Nephron (organoid): Measurements from ENCODE around the gene PGM2L1.

ENCODE experiments used
- H3K27ac Mint-ChIP-seq, 3 experiments: 2 replicates each; pipeline ENCODE4 v1.8.0; 2020; ENCODE audit warnings: mixed read lengths in 3 of 3, mild to moderate bottlenecking in 2 of 3, moderate library complexity in 1 of 3
- H3K27me3 Mint-ChIP-seq: 2 replicates; pipeline ENCODE4 v1.8.0; 2021; ENCODE audit warnings: low read depth, mild to moderate bottlenecking, moderate library complexity, mixed read lengths
- H3K36me3 Mint-ChIP-seq: 2 replicates; pipeline ENCODE4 v1.8.0; 2020; ENCODE audit warnings: low read depth, mixed read lengths
- H3K4me1 Mint-ChIP-seq: 2 replicates; pipeline ENCODE4 v1.8.0; 2020; ENCODE audit warnings: mixed read lengths
- H3K4me3 Mint-ChIP-seq, 3 experiments: 2 replicates each; pipeline ENCODE4 v1.8.0; 2020; ENCODE audit warnings: mild to moderate bottlenecking in 3 of 3, mixed read lengths in 3 of 3, moderate library complexity in 2 of 3
- H3K9me3 Mint-ChIP-seq: 2 replicates; pipeline ENCODE4 v1.8.0; 2020; ENCODE audit warnings: mixed read lengths
- TF ChIP-seq, protein P1 (sequence below), 3 experiments: fragments of 200-600 bp; sonication (generic); IDR thresholded peaks; one replicate each; pipeline ENCODE4 v1.5.0; 2021; ENCODE audit warnings: antibody characterized with exemption in 3 of 3; ENCODE audit not compliant: unreplicated experiment in 3 of 3

PGM2L1 gene

DNA sequence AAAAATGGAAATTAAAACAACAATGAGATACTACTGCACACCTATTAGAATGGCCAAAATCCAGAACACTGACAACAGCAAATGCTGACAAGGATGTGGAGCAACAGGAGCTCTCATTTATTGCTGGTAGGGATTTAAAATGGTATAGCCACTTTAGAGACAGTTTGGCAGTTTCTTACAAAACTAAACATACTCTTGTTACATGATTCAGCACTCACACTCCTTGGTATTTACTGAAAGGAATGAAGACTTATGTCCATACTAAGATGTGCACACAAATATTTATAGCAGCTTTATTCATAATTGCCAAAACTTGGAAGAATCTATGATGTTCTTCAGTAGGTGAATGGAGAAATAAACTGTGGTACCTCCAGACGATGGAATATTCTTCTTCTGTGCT lies 40.8 kb downstream of the PGM2L1 start:
- Mint-ChIP-seq H3K4me3 (no peak overlapping the region), H3K36me3 (peaks cover 71% of the 10 kb centered on the region), H3K27me3 (peaks cover 4% of the 10 kb centered on the region), H3K4me1 (no peaks in the 10 kb centered on the region), H3K9me3 (peaks cover 17% of the 10 kb centered on the region), H3K27ac (no peak overlapping the region)
- TF ChIP-seq, protein P1, sequence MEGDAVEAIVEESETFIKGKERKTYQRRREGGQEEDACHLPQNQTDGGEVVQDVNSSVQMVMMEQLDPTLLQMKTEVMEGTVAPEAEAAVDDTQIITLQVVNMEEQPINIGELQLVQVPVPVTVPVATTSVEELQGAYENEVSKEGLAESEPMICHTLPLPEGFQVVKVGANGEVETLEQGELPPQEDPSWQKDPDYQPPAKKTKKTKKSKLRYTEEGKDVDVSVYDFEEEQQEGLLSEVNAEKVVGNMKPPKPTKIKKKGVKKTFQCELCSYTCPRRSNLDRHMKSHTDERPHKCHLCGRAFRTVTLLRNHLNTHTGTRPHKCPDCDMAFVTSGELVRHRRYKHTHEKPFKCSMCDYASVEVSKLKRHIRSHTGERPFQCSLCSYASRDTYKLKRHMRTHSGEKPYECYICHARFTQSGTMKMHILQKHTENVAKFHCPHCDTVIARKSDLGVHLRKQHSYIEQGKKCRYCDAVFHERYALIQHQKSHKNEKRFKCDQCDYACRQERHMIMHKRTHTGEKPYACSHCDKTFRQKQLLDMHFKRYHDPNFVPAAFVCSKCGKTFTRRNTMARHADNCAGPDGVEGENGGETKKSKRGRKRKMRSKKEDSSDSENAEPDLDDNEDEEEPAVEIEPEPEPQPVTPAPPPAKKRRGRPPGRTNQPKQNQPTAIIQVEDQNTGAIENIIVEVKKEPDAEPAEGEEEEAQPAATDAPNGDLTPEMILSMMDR (IDR thresholded peaks at IDR 0.05; ENCODE audit: unreplicated experiment in 3 of 3), result no peak

DNA sequence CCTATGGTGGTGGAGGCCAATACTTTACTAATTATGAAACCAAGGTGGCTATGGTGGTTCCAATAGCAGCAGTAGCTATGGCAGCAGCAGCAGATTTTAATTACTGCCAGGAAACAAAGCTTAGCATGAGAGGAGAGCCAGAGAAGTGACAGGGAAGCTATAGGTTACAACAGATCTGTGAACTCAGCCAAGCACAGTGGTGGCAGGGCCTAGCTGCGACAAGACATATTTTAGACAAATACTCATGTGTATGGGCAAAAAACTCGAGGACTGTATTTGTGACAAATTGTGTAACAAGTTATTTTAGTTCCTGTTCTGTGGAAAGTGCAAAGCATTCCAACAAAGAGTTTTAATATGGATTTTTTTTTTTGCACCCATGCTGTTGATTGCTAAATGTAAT lies 42.6 kb downstream of the PGM2L1 start:
- peaks cover 4% of the 10 kb centered on the region for H3K27me3 Mint-ChIP-seq

DNA sequence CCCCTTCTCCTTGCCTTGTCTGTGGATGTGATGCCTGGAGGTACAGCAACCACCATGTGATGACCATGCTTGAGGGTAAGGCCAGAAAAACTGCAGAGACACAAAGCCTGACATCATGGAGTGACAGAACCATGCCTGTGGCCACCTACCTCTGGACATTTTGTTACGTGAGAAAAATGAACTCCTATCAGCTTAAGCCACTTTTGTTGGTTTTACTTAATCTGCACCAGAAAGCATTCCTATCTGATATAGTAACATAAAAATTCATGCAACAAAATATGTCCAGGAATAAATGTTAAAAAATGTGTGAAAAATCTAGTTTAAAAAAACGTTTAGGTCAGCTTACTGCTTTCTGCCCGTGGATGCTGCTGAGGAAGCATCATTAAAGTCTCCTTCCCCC lies 44.2 kb downstream of the PGM2L1 start:
- no peaks in the 10 kb centered on the region for H3K4me1 Mint-ChIP-seq
- peaks cover 4% of the 10 kb centered on the region for H3K27me3 Mint-ChIP-seq
- no peak overlapping the region for H3K4me3 Mint-ChIP-seq
- TF ChIP-seq, protein P1 (IDR thresholded peaks at IDR 0.05; ENCODE audit: unreplicated experiment in 3 of 3), result no peak
- no peak overlapping the region for H3K27ac Mint-ChIP-seq
- peaks cover 3% of the 10 kb centered on the region for H3K9me3 Mint-ChIP-seq
- peaks cover 53% of the 10 kb centered on the region for H3K36me3 Mint-ChIP-seq

More for the DNA sequence above, 42.6 kb downstream of the PGM2L1 start:
- Mint-ChIP-seq H3K9me3 (peaks cover 12% of the 10 kb centered on the region), H3K36me3 (peaks cover 64% of the 10 kb centered on the region), H3K4me1 (no peaks in the 10 kb centered on the region), H3K27ac (no peak overlapping the region), H3K4me3 (no peak overlapping the region)
- TF ChIP-seq, protein P1 (IDR thresholded peaks at IDR 0.05; ENCODE audit: unreplicated experiment in 3 of 3), result no peak

DNA sequence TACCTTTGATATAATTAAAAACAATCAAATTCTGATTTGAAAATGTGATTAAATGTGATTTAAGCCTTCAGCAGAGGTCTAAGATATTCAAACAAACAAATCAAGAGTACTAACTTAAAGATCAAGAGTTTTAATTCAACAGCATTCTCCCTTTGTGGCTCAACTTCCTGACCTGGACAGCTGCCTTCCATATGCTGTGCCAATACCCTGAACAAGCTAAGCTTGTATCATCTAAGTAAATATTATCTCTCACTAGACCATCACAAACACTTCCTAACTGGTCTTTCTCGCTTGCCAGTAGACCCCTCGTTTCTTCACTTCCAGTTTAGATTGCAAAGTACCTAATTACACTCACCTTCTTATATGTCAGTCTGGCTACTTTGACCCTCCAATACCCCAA lies 50.9 kb downstream of the PGM2L1 start:
- no peaks in the 10 kb centered on the region for H3K27me3 Mint-ChIP-seq
- TF ChIP-seq, protein P1 (IDR thresholded peaks at IDR 0.05; ENCODE audit: unreplicated experiment in 3 of 3), result no peak

DNA sequence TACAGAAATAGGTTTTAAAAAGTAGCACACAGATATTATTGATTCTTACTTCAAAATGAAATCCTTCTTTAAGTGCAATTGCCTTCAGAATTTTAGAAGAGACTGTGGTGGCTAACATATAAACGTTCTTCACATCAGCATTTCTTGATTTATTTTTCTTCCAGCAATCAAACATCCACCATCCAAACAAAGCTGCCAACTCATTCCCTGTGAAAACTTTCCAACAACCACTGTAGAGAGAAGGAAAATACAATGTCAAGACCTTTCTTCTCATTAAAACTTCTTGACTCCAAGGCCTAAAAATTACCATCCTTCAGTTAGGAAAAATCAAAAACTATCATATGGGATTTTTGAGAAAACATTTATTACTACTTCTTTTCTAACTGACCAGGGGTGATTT lies 52.8 kb downstream of the PGM2L1 start:
- Mint-ChIP-seq H3K9me3 (no peaks in the 10 kb centered on the region), H3K27me3 (no peaks in the 10 kb centered on the region), H3K4me1 (no peaks in the 10 kb centered on the region), H3K36me3 (peaks cover 56% of the 10 kb centered on the region), H3K4me3 (no peak overlapping the region), H3K27ac (no peak overlapping the region)
- TF ChIP-seq, protein P1 (IDR thresholded peaks at IDR 0.05; ENCODE audit: unreplicated experiment in 3 of 3), result no peak

More for the DNA sequence above, 50.9 kb downstream of the PGM2L1 start:
- no peak overlapping the region for H3K4me3 Mint-ChIP-seq
- no peak overlapping the region for H3K27ac Mint-ChIP-seq
- H3K4me1 Mint-ChIP-seq, result no peaks in the 10 kb centered on the region
- H3K9me3 Mint-ChIP-seq, result peaks cover 3% of the 10 kb centered on the region
- peaks cover 51% of the 10 kb centered on the region for H3K36me3 Mint-ChIP-seq

DNA sequence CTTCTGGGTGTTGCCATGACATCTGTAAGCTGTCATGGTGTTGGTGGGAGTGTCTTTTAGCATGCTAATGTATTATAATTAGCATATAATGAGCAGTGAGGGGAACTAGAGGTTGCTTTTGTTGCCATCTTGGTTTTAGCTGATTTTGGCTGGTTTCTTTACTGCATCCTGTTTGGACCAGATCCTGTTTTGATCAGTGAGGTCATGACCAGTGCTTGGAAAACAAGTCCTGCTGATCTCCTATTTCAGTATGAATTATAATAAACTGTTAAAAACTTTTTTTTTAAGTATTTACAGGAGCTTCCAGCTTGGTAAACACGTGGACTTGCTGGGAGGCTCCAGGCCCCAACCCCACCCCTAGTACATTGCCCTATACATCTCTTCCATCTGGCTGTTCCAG lies 56.3 kb downstream of the PGM2L1 start:
- H3K9me3 Mint-ChIP-seq, result no peaks in the 10 kb centered on the region
- TF ChIP-seq, protein P1 (IDR thresholded peaks at IDR 0.05; ENCODE audit: unreplicated experiment in 3 of 3), result no peak
- H3K4me3 Mint-ChIP-seq, result no peak overlapping the region
- H3K4me1 Mint-ChIP-seq, result no peaks in the 10 kb centered on the region
- no peaks in the 10 kb centered on the region for H3K27me3 Mint-ChIP-seq
- peaks cover 56% of the 10 kb centered on the region for H3K36me3 Mint-ChIP-seq
- no peak overlapping the region for H3K27ac Mint-ChIP-seq
